NOMO-1 treated with DMSO at 0.1 percent for 48 hours (cell line): ENCODE results near the gene LRP6.
"Not testable (repeated sequence)": the region's sequence is repeated elsewhere in the genome, so short reads cannot be mapped to it uniquely, and the experiment has no call there.

Experiments
- DNase-seq: peaks from one replicate; lab custom pipeline; 2025; ENCODE audit not compliant: unreplicated experiment; lab: John Stamatoyannopoulos, UW

The LRP6 gene

GRCh38 chr12:12127304-12127703, 139.5 kb downstream of the LRP6 start:
- no peak for DNase-seq

- DNase-seq, result no peak
Measured at GRCh38 chr12:12126551-12126950, 140.3 kb downstream of the LRP6 start.

DNA sequence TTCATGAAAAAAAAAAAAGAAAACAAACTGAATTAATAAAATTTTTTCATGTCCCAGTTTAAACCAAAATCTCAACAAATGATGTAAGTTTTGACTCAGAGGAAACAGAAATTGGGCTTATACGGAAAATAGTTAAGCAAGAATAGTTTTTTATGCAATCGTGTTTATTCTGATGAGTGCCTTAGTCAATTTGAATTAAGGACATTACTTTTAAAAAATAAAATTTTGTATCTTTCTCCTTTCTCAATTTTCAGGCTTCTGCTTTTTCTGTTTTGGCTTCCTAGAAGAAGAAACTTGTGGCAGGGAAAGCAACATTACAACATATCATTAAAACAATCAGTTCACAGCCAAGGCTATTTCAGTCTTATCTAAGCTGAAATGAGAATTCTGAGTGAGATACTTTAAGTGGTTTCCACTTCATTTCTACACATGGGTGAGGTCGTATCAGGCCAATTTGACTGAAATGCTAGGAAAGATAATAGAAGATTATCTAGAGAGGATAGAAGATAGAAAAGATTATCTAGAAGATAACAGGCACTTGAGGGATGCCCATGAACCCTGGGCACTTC, 143.7 kb downstream of the LRP6 start:
- peak; percentile 2 for DNase-seq

DNA sequence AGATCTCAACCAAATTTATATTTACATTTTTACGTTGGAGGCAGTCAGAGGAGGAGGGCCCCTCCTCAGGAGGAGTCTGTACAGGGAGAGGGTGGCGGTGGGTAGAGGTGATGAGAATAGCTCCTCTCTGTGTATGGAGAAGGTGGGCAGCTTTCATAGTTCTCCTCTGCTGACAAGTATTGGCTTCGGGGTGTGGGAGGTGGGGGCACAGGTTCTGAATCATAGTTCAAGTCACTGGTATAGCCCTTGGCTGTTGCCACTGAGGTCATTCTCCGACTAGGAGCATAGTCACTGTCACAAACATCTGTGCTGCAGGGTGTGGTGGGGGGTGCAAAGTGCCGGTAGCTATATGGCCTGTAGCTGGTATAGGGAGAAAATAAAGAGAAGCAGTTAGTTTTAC, 145.8 kb downstream of the LRP6 start:
- no peak for DNase-seq

GRCh38 chr12:12116677-12117076, 150.2 kb downstream of the LRP6 start:
- no peak for DNase-seq

- DNase-seq, result no peak
Measured at GRCh38 chr12:12115514-12115913, 151.3 kb downstream of the LRP6 start.

- not testable (repeated sequence) for DNase-seq
Measured at GRCh38 chr12:12110923-12111555, 155.8 kb downstream of the LRP6 start.

- DNase-seq, result no peak
Measured at GRCh38 chr12:12108441-12109058, 158.3 kb downstream of the LRP6 start.

- DNase-seq, result no peak
Measured at GRCh38 chr12:12107678-12108077, 159.2 kb downstream of the LRP6 start.

DNA sequence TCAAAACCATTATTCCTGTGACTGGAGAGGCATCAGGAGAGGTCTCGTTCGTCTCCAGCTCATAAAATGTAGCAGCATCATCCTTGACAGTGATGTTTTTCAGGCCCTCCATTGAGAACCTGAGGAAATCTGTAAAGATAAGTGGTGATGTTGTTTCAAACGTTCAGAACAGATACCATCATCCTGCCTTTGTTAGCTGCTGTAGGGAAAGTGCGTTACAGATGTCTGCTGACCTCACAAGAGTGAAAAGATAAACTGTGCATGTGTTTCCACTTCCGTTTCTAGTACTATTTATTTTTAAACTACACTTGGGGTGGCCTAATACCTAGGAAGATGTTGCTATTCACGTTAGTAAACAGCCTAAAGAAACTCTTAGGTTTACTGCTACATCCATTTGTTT, 167.7 kb downstream of the LRP6 start:
- peak; percentile 4 for DNase-seq

GRCh38 chr12:12098691-12099015, 168.2 kb downstream of the LRP6 start:
- DNase-seq, result no peak

DNA sequence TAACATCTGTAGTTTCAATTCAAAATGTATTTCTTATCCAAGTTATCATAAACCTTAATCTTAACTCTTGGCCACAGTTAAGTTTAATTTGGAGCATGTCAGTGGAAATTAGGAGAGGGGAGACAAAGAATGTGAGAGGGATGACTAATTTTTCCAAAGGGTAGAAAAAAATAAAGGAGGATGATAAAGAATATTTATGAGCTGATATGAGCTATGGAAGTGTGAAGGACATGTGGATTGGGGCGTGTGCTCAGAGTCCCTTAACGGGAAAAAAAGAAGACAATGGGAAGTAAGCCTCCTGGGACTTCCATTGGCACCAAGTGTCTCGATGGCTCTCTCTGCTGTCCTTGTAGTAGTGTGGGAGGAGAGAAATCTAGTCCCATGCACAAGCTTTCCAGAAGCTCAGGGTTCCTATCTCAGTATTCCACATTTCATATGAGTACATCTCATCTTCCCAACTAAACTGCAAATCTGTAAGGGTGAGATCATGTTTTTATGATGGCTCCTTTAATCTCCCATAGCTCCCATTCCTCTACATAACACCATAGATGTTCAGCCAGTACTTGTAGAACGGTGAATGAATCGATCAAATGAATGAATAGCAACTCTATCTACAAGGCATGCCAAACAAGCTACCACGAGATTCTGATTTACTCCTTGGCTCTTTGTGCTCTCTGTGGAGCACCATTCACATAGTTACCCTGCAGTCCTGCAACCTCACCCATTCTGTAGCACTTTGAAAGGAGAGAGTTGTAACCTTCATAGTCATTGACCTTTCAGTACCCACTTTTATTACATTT, 168.8 kb downstream of the LRP6 start:
- no peak for DNase-seq

DNA sequence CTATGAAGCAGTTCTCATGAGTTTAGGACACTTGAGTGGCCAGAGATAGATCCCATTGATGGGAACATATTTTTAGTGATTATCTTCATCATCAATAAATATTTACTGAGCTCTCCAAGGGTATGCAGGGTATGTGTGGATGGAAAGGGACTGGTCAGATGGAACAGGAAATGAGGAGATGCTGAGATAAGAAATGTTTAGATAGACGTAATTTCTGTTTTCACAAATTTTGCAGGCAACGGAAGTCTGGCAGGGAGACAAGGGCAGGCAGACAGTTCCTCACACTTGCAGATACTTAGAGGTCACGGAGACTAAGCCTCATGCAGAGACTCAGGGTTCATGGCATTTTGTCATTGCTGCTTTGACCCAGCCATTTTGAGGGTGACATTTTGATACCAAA, 171.8 kb downstream of the LRP6 start:
- no peak for DNase-seq

DNA sequence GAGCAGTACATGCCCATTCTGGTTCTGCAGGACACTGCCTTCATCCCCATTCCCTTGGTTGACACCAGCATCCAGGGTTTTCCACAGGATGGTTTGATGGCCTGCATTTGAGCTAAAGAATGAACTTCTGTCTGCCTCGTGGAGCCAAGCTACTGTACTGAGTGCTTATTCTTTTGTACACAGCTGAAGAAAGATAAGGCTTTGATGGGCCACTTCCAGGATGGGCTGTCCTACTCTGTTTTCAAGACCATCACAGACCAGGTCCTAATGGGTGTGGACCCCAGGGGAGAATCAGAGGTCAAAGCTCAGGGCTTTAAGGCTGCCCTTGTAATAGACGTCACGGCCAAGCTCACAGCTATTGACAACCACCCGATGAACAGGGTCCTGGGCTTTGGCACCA, 172.4 kb downstream of the LRP6 start:
- no peak for DNase-seq

- DNase-seq, result no peak
Measured at GRCh38 chr12:12091977-12092663, 174.7 kb downstream of the LRP6 start.

GRCh38 chr12:12091071-12091470, 175.8 kb downstream of the LRP6 start:
- no peak for DNase-seq

DNA sequence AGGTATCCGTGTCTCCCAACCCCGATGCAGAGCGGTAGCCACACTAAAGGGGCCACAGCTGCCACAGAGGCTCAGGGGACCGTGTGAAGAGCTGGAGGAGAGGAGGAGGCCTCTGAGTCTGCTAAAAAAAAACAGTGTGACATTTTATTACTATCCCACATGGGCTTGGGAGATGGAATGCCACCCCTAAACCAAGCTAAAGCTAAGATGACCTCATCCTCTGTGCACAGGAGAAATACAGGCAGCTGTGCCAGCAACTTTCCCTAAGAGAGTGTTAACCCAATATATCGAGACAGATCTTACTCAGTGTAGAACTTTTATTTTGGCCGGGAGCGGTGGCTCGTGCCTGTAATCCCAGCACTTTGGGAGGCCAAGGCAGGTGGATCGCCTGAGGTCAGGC, 178.1 kb downstream of the LRP6 start:
- DNase-seq, result no peak

- DNase-seq, result no peak
Measured at GRCh38 chr12:12088147-12088546, 178.7 kb downstream of the LRP6 start.

DNA sequence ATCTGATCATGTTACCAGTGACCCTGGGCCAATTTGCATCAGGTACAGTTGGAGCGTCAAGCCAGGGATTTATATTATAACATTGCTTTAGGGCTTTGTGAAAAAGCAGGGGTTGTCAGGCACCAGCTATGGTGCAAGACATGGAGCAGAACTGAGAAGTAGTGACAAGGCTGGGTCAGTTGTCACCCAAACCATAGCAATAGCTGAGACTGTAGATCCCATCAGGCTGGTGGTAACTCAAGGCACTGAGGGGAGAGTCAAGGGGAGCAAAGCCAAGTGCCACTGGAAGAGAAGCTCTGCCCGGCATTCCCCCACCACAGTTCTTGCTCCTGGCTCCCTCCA, 179.2 kb downstream of the LRP6 start:
- no peak for DNase-seq

DNA sequence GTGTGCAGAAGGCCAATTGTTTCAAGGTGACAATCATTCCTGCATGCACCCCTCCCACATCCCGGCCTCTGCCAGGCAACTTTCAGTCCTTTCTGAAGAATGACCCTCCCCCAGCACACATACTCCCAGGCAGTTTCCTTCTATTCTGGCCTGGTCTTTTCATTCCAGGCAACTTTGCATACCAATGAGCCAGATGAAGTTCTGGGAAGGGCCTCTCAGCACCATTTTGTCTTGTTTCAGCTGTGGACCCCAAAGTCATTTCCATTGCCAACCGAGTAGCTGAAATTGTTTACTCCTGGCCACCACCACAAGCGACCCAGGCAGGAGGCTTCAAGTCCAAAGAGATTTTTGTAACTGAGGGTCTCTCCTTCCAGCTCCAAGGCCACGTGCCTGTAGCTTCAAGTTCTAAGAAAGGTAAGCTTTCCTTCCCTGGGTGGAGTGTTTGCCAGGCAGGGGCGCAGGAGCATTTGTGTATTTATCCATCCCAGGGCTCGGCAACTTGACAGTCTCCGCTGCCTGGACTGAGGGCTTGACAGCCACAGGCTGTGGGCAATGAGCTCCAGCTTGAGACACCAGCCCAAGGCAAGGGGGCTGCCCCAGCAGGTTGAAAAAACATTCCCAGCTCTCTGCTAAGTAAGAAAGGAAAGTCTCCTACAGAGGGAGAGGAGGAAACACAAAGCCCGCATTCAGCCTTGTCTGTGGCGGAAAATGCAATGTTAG, 179.7 kb downstream of the LRP6 start:
- no peak for DNase-seq

DNA sequence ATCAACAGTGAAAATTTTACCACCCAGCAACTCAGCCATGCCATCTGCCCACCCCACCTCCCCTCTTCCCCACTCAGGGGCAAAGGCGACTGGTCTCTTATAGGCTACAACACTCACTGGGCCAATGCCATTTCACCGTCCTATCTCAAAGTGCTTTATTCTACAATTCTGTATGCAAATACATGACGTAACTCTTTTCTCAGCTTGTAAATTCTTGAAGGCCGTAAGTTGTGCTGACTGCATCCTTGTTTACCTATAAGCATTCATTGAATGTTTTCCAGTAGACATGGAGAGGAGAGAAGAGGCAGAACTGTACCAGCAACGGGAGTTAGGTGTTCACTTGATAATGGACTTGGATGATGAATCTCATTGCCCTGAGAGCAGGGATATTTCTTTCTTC, 180.5 kb downstream of the LRP6 start:
- DNase-seq, result no peak
